ENCODE measurements around the gene CCL13. TPM values are rescaled to one million over a fixed set of nuclear protein-coding genes. Genes with fewer than 3 reads are reported as not detected.

The CCL13 gene
- total and polyA plus RNA-seq, 10 of the 15 experiments (the other 5 are each of a cell fraction or from before 2014, with no cell fraction given), result not detected

DNA sequence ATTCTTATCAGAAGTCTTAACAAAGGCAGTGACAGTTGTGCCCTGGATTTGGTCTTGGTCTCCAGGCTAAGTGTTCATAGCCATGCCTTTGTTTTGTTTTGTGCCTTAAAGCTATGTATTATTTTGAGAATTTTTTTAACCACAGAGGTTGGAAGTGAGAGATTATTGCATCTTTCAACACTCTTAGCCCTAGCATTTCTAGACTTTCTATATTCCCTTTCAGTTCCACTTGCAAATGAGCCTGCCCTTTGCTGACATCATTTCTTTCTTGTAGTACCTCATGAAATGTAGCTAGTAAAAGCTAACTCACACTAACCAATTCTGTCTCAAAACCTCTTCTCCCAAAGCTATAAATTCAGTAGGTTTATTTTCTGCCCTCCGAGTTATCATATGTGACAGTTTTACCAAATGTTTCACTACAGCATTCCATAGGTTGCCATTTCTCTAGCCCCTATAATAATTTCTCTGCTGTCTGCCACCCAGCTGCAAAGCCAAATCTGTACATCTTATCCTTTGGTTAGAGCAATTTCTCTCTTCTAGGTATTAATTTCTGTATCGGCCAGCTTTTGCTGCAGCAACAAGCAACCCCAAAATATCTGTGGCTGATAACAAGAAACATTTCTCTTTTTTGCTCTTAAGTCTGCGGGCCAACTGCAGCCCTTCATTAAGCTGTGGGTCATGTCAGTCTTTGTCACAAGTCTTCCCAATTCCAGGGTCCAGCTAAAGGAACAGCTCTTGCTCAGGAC is 21.0 kb downstream of the CCL13 start (continued):
- TF ChIP-seq STAT3 (IDR thresholded peaks at IDR 0.05; ENCODE audit: low read depth, low read length) (peak; percentile 56; the same call in 1 of the 2 replicates), JUND (IDR thresholded peaks at IDR 0.05; ENCODE audit: low read depth, low read length) (0 out of 2 replicates have a peak, but pooled peaks have one; percentile 11), POU2F2 (IDR thresholded peaks at IDR 0.05; ENCODE audit: borderline replicate concordance, low read depth, low read length) (0 out of 3 replicates have a peak, but pooled peaks have one; percentile 15), EED (IDR thresholded peaks at IDR 0.05; ENCODE audit: low read depth) (0 out of 2 replicates have a peak, but pooled peaks have one; percentile 19)

DNA sequence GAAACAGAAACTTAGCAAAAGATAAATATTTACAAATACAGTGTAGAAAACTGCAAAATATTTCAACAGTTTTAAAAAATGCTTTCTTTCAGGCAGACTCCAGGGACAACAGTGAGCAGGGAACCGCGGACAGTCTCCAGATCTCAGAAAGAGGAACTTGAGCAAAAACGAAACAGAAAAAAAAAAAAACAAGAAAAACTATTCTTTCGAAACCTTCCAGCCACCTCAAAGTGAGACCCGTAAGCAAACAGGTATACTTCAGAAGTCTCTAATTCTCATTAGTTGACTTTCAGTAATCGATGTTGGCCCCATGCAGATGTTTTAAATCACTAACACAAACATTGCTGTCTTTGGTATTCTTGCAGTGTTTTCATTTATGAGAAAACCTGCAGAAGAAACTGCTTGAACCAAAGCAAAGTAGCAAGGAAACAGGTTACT is 22.4 kb downstream of the CCL13 start:
- Histone ChIP-seq H3K4me3 (no peak overlapping the region), H3K9me3 (replicated peaks; ENCODE audit: control insufficient read depth, insufficient read depth, low read length) (no peaks in the 10 kb centered on the region; the same call in 1 of the 3 replicates), H3K27me3 (replicated peaks in 1 of 2; ENCODE audit: control insufficient read depth in 2 of 2, insufficient read depth in 2 of 2, low read length in 1 of 2) (peaks cover 0 to 2% of the 10 kb centered on the region in 2 experiments; a peak in 1 of 4 replicates), H3K27ac (ENCODE audit: control insufficient read depth, insufficient read depth) (no peak overlapping the region), H2AFZ (ENCODE audit: control insufficient read depth, low read depth, low read length) (no peak overlapping the region), H3K4me1 (ENCODE audit: control insufficient read depth, insufficient read depth, low read length) (peaks cover 28% of the 10 kb centered on the region), H3K36me3 (ENCODE audit: control insufficient read depth in 2 of 2, insufficient read depth in 2 of 2, low read length in 1 of 2) (no peaks in the 10 kb centered on the region), H4K20me1 (ENCODE audit: control insufficient read depth, insufficient read depth) (no peaks in the 10 kb centered on the region), H3K9ac (ENCODE audit: control insufficient read depth, insufficient read depth, low read length) (no peak overlapping the region), H3K4me2 (ENCODE audit: control insufficient read depth, insufficient read depth) (no peak overlapping the region), H3K79me2 (ENCODE audit: control insufficient read depth, insufficient read depth, low read length) (no peaks in the 10 kb centered on the region)
- intact Hi-C loops (cut with micrococcal nuclease; ENCODE audit: unreplicated experiment) (loop anchor here (10.0 kb wide), 1 partner anchor 414 kb away; no protein-coding TSS in a partner anchor), in situ Hi-C loops (cut with MboI) (no loop called here)
- no TSS peak for BruUV-seq (replicated peaks)
- POLR2A ChIA-PET, result no interaction called here
- ATAC-seq (peak; percentile 79), FAIRE-seq (peak; percentile 81), DNase-seq (ENCODE audit: low read depth, low spot score) (peak; percentile 76)
- RAD21 ChIA-PET (ENCODE audit: unreplicated experiment), result no interaction called here
- CTCF ChIA-PET, result interaction anchor here (1.3 to 2.5 kb wide), 3 partner anchors 14 to 18 kb away, joined by 3 to 26 read pairs (median 5); partner anchors contain the start of gene CCL1
- WGBS (ENCODE audit: insufficient coverage, insufficient replicate concordance, low lambda C conversion rate, missing lambda C conversion rate), result 0% methylated on average over 6 of the region's 6 CpGs
- SMC1A ChIA-PET (ENCODE audit: uncharacterized antibody, unreplicated experiment), result interaction anchor here (0.6 to 2.8 kb wide), 2 partner anchors 17 to 157 kb away, joined by 3 to 17 read pairs; no protein-coding TSS in a partner anchor
- TF ChIP-seq, protein P1, sequence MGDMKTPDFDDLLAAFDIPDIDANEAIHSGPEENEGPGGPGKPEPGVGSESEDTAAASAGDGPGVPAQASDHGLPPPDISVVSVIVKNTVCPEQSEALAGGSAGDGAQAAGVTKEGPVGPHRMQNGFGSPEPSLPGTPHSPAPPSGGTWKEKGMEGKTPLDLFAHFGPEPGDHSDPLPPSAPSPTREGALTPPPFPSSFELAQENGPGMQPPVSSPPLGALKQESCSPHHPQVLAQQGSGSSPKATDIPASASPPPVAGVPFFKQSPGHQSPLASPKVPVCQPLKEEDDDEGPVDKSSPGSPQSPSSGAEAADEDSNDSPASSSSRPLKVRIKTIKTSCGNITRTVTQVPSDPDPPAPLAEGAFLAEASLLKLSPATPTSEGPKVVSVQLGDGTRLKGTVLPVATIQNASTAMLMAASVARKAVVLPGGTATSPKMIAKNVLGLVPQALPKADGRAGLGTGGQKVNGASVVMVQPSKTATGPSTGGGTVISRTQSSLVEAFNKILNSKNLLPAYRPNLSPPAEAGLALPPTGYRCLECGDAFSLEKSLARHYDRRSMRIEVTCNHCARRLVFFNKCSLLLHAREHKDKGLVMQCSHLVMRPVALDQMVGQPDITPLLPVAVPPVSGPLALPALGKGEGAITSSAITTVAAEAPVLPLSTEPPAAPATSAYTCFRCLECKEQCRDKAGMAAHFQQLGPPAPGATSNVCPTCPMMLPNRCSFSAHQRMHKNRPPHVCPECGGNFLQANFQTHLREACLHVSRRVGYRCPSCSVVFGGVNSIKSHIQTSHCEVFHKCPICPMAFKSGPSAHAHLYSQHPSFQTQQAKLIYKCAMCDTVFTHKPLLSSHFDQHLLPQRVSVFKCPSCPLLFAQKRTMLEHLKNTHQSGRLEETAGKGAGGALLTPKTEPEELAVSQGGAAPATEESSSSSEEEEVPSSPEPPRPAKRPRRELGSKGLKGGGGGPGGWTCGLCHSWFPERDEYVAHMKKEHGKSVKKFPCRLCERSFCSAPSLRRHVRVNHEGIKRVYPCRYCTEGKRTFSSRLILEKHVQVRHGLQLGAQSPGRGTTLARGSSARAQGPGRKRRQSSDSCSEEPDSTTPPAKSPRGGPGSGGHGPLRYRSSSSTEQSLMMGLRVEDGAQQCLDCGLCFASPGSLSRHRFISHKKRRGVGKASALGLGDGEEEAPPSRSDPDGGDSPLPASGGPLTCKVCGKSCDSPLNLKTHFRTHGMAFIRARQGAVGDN (IDR thresholded peaks at IDR 0.05), result no peak
- TF ChIP-seq NBN (IDR thresholded peaks at IDR 0.05), result peak; percentile 89
- TF ChIP-seq SREBF2 (IDR thresholded peaks at IDR 0.05; ENCODE audit: low read length), result no peak
- no peak for TF ChIP-seq RB1 (IDR thresholded peaks at IDR 0.05; ENCODE audit: borderline replicate concordance)
- peak; percentile 70 for TF ChIP-seq DPF2 (IDR thresholded peaks at IDR 0.05)
- TF ChIP-seq, protein P2, sequence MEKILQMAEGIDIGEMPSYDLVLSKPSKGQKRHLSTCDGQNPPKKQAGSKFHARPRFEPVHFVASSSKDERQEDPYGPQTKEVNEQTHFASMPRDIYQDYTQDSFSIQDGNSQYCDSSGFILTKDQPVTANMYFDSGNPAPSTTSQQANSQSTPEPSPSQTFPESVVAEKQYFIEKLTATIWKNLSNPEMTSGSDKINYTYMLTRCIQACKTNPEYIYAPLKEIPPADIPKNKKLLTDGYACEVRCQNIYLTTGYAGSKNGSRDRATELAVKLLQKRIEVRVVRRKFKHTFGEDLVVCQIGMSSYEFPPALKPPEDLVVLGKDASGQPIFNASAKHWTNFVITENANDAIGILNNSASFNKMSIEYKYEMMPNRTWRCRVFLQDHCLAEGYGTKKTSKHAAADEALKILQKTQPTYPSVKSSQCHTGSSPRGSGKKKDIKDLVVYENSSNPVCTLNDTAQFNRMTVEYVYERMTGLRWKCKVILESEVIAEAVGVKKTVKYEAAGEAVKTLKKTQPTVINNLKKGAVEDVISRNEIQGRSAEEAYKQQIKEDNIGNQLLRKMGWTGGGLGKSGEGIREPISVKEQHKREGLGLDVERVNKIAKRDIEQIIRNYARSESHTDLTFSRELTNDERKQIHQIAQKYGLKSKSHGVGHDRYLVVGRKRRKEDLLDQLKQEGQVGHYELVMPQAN (conservative IDR thresholded peaks at IDR 0.05), result no peak
- TF ChIP-seq KDM1A (IDR thresholded peaks at IDR 0.05; ENCODE audit: borderline replicate concordance), result no peak
- TF ChIP-seq, protein P3, sequence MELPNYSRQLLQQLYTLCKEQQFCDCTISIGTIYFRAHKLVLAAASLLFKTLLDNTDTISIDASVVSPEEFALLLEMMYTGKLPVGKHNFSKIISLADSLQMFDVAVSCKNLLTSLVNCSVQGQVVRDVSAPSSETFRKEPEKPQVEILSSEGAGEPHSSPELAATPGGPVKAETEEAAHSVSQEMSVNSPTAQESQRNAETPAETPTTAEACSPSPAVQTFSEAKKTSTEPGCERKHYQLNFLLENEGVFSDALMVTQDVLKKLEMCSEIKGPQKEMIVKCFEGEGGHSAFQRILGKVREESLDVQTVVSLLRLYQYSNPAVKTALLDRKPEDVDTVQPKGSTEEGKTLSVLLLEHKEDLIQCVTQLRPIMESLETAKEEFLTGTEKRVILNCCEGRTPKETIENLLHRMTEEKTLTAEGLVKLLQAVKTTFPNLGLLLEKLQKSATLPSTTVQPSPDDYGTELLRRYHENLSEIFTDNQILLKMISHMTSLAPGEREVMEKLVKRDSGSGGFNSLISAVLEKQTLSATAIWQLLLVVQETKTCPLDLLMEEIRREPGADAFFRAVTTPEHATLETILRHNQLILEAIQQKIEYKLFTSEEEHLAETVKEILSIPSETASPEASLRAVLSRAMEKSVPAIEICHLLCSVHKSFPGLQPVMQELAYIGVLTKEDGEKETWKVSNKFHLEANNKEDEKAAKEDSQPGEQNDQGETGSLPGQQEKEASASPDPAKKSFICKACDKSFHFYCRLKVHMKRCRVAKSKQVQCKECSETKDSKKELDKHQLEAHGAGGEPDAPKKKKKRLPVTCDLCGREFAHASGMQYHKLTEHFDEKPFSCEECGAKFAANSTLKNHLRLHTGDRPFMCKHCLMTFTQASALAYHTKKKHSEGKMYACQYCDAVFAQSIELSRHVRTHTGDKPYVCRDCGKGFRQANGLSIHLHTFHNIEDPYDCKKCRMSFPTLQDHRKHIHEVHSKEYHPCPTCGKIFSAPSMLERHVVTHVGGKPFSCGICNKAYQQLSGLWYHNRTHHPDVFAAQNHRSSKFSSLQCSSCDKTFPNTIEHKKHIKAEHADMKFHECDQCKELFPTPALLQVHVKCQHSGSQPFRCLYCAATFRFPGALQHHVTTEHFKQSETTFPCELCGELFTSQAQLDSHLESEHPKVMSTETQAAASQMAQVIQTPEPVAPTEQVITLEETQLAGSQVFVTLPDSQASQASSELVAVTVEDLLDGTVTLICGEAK (IDR thresholded peaks at IDR 0.05; ENCODE audit: borderline replicate concordance), result no peak

All from GM12878 (cell line).